GM19467 (cell line): ENCODE data around the gene NKX6-1.

Experiments used
- ATAC-seq: cut with Tn5 transposase; IDR thresholded peaks from one replicate; pipeline ENCODE4 v1.9.1; 2021; ENCODE audit warnings: mild to moderate bottlenecking, moderate library complexity; ENCODE audit not compliant: unreplicated experiment

The NKX6-1 gene

DNA sequence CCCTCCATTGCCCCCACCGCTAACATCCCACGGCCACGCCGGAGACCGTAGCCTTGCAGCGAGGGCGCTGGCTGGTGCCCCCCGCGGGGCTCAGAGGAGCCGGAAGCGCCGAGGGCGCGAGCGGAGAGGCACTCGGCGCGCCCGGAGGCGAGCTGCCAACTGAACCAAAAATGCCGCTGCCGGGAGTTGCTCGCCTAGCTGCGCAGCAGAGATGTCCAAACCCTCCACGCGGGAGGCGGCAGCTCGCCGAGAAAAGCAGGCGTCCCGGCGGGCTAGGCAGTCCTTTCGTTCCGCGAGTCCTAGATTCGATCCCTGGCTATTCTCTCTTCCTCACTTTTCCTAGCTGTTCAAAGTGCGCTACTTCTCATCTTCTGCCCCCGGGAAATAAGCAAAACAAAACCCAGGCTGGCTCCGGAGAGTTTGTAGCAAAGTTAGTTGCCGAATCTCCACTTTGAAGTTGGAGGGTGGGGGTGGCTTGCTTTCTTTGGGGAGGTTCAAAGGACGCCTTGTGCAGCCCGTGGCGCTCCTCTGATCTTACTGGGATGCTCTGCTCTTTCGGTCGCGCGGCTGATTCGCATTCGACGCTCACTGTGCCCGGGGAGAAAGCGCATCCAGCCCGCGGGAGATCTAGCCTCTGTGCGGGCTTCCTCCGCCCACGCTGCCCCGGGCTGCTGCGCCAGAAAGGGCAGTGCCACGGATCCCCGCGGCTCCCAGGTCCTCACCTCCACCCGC, 723 bp downstream of the NKX6-1 start:
- ATAC-seq, result no peak

DNA sequence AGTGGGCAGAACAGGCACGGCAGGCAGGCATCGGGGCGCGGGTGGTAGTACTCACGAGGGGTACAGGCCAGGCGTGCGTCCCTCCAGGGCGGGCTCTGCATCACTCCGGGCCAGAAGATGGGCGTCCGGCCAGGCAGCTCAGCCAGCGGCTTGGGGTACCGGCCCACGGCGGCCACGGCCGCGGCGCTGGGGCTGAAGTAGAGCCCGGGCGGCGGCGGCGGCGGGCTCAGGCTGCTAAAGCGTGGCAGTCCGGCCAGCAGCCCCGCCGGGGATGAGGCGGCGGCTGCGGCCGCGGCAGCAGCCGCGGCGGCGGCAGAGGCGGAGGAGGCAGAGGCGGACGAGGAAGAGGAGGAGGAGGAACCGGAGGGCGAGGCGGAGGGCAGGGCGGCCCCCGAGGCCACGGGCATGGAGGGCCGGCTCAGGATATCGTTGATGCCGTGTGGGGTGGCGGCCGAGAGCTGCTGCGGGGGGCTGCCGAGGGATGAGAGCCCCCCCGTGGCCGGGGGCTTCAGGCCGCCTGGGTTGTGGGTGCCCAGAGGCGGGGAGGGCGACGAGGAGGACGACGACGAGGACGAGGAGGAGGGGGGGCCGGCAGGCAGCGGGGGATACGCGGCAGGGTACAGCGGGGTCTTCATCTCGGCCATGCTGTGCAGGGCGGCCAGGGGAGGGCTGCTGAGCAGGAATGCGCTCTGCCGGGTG, 1.4 kb downstream of the NKX6-1 start:
- no peak for ATAC-seq

DNA sequence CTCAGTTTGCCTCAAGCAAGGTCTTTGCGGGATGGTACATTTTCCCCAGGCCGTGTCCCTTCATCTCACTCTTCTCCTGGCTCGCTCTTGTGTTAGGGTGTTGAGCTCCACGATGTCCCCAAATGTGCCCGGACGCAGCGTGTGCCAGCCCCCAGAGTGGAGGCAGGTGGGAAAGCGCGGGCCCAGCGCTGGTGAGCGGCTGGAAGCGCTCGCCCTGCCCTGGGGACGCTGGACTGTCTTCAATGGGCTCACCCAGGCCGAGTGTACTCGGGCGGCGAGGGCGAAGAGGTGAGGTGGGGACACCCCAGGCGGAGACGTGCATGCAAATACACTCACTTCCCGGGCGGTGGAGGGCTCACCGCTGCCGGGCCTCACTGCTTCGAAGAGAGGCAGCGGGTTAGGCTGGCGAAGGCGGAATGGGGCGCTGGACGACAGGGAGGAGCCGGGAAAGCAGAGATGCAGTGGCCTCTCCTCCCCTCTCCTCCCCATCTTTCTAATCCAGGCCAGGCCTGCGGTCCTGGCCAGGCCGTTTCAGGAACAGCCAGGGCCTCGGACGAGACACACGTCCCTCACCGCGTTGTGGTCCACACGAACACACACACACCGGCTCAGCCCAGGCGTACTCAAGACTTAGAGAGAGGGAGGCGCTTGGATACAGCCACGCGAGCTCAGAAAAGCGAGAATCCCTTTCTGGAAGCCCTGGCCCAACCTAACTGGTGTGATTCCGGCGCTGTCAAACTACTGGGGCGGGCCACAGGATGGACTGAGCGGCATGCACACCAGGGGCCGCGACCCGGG, 2.2 kb downstream of the NKX6-1 start:
- no peak for ATAC-seq

DNA sequence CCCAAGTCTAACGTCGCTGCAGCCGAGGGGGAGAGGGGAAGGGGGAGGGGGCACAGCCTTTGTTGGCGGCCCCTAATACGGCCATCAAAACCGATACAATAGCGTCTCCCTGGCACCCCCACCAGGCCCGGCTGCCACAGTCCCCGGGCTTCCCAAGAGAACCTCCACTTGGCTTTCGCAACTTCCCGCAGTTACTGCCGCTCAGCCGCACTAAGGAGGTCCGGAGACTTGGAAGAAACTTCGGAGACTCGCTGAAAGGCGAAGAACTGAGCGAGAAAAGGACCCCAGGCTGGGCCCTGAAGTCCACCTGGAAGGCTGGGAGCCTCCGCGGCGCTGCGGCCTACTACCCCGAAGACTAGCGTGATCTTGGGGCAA, 2.8 kb downstream of the NKX6-1 start:
- no peak for ATAC-seq

DNA sequence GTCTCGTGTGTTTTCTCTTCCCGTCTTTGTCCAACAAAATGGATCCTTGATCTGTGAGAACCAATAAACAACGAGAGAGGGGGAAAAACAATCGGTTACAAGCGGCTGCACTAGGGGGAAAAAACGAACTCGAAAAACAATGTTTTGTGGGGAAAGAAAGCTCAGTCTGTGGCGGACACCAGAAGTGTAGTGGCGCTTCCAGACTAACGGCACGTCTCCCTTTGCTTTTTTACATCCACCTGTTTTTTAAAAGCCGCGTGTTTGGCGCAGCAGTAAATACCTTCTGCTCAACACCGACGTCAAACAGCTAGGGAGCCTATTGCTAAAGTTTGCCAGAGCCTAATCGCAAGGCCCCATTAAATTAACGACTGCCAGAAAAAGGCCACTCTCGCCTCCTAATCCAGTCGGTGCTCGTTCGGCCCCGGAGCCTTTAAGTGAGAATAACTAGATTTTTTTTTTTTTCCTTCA, 3.3 kb downstream of the NKX6-1 start:
- no peak for ATAC-seq

DNA sequence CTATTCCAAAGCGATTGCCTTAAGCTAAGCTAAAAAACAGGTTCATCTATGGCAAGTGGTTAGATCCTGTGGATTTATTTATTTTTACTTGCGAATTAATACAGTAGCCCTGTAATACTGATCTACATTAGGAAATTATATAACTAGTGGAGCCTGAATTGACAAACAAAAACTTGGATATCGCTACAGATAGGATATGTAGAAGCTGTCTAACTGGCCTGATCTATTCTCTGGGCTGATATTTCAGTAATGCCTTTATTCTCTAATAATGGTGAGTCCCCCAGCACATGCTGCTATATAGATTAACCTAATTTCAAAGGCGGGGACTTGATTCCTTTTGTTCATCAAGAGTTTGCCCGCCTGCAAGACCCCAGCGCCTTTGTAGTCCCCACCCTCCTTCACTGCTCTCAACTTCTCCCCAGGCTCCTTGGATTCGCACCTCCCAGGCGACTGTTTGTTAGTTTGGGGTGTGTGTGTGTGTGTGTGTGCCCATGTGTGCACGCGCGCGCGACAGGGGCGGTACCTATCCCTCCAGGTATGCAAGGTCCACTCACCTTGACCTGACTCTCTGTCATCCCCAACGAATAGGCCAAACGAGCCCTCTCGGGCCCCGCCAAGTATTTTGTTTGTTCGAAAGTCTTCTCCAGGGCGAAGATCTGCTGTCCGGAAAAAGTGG, 3.8 kb downstream of the NKX6-1 start:
- ATAC-seq, result no peak

DNA sequence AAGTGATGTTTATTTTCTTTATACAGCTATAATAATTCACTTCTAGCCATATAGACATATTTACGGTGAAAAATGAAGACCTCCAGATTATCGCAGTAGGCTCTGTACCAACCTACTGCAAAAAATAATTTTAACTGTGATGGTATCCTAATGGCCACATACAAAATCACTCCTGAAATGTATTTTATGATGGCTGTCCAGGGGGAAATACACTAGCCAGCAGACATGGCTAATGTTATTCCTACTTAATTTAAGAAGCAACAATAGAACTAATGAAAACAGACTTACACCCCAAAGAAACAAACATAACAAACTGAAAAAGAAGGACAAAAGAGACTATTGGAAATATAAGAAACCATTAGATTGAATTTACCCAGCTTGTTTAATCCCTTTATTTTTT, 4.6 kb downstream of the NKX6-1 start:
- ATAC-seq, result no peak

DNA sequence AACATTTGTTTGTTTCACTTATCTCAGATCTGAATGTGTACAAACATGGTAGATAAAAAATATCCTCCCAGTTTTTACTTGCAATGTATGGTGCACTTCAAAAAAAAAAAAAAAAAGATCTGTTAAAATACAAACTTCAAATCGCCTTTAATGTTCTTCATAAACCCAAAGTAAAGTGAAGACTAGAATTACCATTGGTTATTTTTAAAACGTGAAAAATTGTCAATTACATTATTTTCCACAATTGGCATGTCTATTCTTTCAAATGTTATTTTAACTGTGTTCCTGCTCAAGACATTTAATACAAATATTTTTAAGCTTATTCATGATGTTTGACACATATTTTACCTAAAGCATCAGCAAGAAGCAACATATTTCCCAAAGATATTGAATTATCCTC, 5.0 kb downstream of the NKX6-1 start:
- ATAC-seq, result no peak

DNA sequence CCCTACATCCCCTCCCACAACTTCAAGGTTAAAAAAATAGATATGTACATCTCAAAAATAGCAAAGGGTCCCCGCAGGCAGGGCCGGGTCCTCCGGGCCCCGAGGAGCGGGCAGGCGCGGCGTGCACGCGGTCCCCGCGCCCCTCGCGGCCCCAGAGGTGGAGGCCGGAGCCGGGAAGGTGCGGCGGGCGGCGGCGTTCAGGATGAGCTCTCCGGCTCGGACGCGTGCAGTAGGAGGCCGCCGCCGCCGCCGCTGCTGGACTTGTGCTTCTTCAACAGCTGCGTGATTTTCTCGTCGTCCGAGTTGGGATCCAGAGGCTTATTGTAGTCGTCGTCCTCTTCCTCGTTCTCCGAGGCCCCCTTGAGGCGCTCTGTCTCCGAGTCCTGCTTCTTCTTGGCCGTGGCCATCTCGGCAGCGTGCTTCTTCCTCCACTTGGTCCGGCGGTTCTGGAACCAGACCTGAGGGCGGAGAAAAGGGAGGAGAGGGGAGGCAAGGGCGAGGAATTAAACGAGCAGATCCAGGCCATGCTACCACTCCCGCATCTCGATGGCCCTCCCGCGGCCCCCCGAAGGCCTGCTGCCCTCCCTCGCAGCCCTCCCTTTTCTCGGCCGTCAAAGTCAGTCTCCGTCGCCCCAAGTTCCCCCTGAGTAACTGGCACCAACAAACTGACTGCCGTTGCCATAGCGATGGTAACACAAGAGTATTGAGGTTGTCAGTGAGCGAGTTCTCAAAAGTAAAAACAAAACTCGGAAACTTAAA, 5.8 kb downstream of the NKX6-1 start:
- no peak for ATAC-seq

DNA sequence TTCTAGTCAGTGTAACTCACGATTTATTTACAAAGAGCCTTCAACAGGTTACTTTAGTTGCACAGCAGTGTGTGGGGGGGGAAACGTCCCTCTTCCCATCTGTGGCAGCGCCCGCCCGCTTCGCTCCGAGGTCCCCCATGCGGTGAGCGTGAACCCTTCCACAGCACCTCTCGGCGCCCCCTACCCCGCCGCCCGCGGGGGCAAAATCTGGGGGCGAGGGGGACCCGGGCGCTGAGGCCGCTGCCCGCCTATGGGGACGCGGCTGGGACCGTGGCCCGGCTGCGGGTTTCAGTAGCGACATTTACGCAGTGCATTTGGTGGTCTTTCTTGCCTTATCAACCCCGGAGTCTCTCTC, 6.4 kb downstream of the NKX6-1 start:
- ATAC-seq, result no peak

DNA sequence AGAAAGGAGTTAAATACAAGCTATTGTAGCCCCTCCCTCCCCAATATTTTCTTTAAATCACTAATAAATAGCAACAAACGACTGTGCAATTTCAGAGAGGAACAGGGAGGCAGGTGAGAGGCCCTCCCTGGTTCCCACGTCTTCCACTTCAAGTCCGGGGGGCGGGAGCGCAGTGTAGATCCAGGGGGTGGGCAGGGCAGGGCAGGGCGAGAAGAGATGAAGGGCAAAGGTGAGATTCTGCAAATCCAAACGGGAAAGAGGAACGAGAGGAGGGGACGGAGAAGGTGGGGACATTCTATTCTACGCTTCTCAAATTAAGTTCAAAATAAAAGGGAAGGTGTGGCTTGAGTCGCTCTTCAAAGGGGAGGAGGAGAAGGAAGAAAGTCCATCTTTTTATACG, 6.8 kb downstream of the NKX6-1 start:
- ATAC-seq, result no peak

DNA sequence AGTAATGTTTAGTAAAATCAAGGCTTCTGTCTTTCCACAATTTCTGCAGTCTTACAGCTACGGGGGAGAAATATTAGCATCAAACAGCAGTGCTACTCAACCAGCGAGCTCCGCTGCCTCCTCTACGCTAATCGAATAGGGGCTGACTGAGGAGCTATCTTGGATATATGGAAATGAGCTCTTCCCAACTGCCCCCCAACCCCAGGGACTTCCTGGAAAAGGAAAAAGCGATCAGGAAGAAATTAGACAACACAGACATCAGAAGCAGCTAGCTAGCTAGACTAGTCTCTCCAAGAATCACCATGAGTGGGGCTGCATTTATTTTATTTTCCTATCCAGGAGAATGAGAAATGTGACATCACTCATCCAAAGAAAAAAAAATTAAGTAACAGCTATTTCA, 7.6 kb downstream of the NKX6-1 start:
- ATAC-seq, result no peak

DNA sequence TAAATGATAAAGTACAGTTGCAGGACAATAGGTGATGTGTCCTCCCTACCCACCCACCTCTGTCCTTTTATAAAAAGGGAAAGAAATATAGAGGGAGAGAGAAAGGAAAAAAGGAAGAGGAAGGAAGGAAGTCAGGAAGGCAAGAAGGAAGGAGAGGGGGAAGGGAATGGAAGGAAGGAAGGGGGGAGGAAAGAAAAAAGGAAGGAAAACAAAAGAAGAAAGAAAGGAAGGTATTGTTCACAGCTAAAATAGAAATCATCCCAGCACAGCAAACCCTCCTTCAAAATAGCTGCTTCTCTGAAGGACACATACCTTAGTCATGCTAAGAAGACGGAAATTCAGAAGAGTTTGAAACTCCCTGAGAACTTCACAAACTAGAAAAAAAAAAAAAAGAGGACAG, 8.4 kb downstream of the NKX6-1 start:
- ATAC-seq, result no peak

DNA sequence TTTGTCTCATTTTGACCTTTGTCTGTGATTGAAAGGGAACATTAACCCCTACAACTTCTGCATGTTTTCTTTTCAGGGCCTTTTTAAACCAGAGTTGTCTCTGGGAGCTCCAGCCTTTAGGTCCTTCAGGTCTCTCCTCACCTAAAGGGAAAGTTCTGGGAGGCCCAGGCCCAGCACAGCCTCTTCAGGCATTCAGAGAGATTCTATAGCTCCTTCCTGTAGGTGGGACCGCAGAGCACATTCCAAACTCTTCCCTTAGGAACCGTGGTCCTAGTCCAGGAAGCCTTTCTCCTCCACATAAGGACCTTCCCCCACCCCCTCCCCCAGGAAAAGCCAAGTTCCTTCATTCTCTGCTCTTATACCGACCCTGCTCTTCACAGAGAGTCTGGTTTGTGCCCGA, 14.9 kb downstream of the NKX6-1 start:
- ATAC-seq, result no peak

DNA sequence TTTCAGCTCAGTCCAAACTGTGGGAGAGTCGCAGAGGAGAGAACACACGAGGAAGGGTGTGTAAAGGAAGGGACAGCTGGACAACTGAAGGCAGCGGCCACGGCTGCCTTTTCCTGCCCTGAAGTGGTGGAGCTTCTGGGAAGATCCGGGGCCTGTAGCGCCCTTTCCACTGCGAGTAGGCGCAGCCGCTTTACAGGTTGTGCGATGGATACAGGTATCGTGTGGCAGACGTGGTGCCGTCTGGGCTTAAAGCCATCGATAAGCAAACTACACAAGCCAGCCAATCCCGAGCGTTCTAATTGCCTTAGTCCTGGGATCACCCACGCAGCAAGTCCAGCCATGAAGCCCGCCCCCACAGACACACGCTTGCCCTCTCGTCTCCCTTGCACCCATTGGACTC, 15.4 kb downstream of the NKX6-1 start:
- ATAC-seq, result no peak

DNA sequence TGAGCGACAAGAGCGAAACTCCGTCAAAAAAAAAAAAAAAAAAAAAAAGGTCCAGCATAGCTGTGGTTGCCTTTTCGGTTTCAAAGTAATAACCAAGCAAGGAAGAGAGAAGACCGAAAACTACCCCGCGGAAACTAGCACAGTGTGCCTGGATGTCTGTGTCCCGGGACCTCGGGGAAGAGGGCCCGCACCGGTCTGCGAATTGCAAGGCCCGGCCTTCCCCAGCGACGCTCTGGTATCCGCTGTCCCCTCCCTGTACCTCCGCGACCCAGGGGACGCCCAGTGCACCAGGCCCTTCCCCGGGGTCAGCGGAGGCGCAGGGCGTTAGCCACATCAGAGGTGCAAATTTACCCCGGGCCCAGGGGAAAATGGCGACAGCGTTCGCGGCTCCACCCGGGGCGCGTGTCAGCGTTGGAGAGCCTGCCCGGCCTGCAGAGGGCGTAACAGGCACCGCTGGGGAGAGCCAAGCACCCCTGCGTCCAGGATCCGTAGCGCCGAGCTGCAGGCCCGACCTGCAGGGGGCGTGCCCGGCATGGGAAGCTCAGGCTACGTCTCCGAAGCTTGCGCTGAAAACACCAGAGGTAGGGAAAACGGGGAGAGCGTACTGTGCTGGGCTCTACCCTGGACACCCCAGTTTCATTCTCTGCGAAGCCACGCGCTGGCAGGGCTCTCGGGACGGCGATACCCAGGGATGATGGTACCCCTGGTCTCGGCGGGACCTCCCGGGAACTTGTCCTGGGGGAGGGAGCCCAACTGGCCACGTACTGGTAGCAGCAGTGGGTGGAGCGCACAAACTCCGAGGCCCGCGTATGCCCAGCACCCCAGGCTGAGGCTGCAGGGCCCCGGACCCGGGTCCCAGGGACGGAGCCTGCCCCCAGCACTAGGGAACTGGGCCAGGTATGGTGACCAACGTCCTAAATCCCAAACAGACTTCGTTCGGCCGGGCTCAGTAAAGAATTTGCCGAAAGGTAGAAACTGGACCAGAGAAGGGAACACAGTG, 16.2 kb downstream of the NKX6-1 start:
- ATAC-seq, result no peak

DNA sequence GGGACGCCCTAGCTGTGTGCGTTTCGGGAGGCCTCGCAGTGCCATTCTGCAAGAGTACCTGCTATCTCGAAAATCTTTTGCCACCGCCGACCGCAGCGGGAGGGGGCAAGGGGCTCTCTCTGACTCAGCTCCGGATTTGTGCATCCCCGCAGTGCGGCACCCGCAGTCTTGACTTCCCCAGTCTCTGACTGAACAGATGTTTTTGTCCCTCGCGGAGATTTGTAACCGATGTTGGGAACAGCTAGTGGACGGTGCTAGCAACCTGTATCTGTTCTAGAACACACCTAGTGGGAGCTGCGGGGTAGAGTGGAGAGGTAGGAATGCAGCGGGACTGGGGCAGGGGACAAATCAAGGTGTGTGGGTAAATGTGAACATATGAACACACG, 17.2 kb downstream of the NKX6-1 start:
- ATAC-seq, result no peak

DNA sequence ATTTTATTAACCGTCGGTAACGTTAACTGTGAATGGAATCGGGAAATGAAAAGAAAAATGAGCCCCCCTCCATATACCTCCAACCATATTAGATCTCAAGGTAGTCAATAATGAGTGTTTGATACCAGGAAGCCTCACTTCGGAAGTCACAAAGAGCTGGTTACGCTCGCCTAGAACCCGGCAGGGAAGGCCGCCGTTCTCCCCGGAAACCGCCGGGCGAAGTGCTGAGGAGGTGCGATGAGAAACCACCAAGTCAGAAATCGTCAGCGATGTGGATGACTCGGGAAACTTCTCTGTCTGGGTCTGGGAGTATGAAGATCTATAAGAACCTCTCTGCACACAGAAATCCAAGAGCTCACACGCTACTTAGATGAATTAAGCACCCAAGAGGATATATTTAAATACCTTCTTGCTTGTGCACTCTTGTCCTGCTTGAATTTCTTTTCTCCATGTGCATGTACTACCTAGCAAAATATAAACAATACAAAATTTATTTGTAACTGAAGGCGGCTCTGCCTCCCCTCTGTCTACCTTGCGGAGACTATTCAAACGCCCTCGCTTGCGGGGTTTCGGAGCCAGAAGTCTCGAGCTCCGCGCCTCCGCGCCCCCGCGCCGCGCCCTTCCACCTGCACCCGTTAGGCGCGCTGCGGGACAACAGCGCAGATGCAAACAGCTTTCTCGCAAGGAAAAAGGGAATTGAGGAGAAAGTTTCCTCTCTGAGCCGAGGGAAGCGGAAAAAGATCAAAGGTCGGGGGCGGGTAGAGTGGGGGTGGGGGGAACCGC, 17.8 kb downstream of the NKX6-1 start:
- ATAC-seq, result no peak

DNA sequence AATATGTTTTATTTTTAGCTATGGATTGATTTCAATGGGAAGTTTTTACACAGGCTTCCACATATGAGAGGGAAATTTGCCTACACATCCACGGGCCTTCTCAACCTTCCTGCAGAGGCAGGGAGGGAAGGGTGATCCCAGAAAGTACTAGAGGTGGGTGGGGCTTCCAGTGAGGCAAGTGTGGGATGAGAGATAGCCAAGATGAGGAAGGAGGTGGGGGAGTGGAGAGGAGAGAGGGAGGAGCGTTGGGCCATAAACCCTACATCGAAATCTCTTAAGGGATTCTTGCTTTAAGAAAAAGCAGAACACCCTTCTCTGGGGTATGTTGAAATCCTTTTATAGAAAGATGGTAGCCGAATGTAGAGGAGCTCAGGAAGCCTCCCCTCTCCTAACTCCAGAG, 19.0 kb downstream of the NKX6-1 start:
- ATAC-seq, result no peak
